GM23248 (cell line): ENCODE measurements around the gene RNASE8. TPM values are rescaled to one million over a fixed set of nuclear protein-coding genes. Genes with fewer than 3 reads are reported as not detected.
A peak's percentile ranks its signal among the peaks of the same experiment; 100 is the strongest.

ENCODE experiments used
- DNase-seq: peaks from one replicate; pipeline ENCODE4 v3.0.0-alpha.2; 2015
- H2AFZ ChIP-seq: fragments of 200-600 bp; sonication (generic); 2 replicates; pipeline ENCODE4 v1.6.1; 2016; ENCODE audit warnings: antibody characterized with exemption
- H3F3A ChIP-seq: fragments of 200-600 bp; sonication (generic); 2 replicates; pipeline ENCODE4 v1.6.1; 2016; ENCODE audit warnings: mild to moderate bottlenecking, antibody characterized with exemption, mixed run types; ENCODE audit not compliant: insufficient read depth
- H3K27ac ChIP-seq: fragments of 200-600 bp; sonication (generic); 2 replicates; pipeline ENCODE4 v1.5.1; 2016; ENCODE audit warnings: mild to moderate bottlenecking
- H3K27me3 ChIP-seq: fragments of 200-600 bp; sonication (generic); replicated peaks from 2 replicates; pipeline ENCODE4 v1.6.1; 2016; ENCODE audit warnings: mild to moderate bottlenecking; ENCODE audit not compliant: insufficient read depth
- H3K36me3 ChIP-seq: fragments of 200-600 bp; sonication (generic); 2 replicates; pipeline ENCODE4 v1.6.1; 2016; ENCODE audit warnings: low read depth, mild to moderate bottlenecking
- H3K4me1 ChIP-seq: fragments of 200-600 bp; sonication (generic); 2 replicates; pipeline ENCODE4 v1.6.1; 2016; ENCODE audit warnings: mild to moderate bottlenecking; ENCODE audit not compliant: insufficient read depth
- H3K4me2 ChIP-seq: fragments of 200-600 bp; sonication (generic); one replicate; pipeline ENCODE4 v1.6.1; 2016; ENCODE audit warnings: mild to moderate bottlenecking; ENCODE audit not compliant: unreplicated experiment
- H3K4me3 ChIP-seq: fragments of 200-600 bp; sonication (generic); 2 replicates; pipeline ENCODE4 v1.5.1; 2016; ENCODE audit warnings: mild to moderate bottlenecking
- H3K79me2 ChIP-seq: fragments of 200-600 bp; sonication (generic); 2 replicates; pipeline ENCODE4 v1.6.1; 2016; ENCODE audit warnings: mild to moderate bottlenecking; ENCODE audit not compliant: insufficient read depth
- H3K9ac ChIP-seq: fragments of 200-600 bp; sonication (generic); 2 replicates; pipeline ENCODE4 v1.6.1; 2016; ENCODE audit warnings: mild to moderate bottlenecking
- H3K9me2 ChIP-seq: fragments of 200-600 bp; sonication (generic); 2 replicates; pipeline ENCODE4 v1.6.1; 2016; ENCODE audit warnings: mixed run types, mild to moderate bottlenecking, moderate library complexity; ENCODE audit not compliant: insufficient read depth
- H3K9me3 ChIP-seq: fragments of 200-600 bp; sonication (generic); one replicate; pipeline ENCODE4 v1.6.1; 2017; ENCODE audit warnings: low read depth
- H4K20me1 ChIP-seq: fragments of 200-600 bp; sonication (generic); 2 replicates; pipeline ENCODE4 v1.6.0; 2016; ENCODE audit not compliant: insufficient read depth
- EZH2 ChIP-seq: fragments of 200-600 bp; sonication (generic); IDR thresholded peaks from 2 replicates; pipeline ENCODE4 v1.6.1; 2018; ENCODE audit warnings: antibody characterized with exemption, mild to moderate bottlenecking; ENCODE audit not compliant: insufficient read depth, poor library complexity, severe bottlenecking
- EZH2phosphoT487 ChIP-seq: fragments of 200-600 bp; sonication (generic); IDR thresholded peaks from 2 replicates; pipeline ENCODE4 v1.6.1; 2018; ENCODE audit warnings: antibody characterized with exemption, moderate library complexity, mild to moderate bottlenecking, low read depth; ENCODE audit not compliant: insufficient read depth
- WGBS, 2 experiments: methylation state at CpG; one replicate each; pipeline ENCODE4 v1.1.6; 2015 to 2017; ENCODE audit warnings: low lambda C conversion rate in 2 of 2, low coverage in 1 of 2; ENCODE audit errors: missing lambda C conversion rate in 2 of 2; 5-methylcytosine and 5-hydroxymethylcytosine counted together
- in situ Hi-C: fragments of 300-500 bp; cut with MboI; formaldehyde crosslinking; loops from 2 replicates; pipeline ENCODE4 v1.15.0; 2020
- polyA plus RNA-seq: library from polyadenylated mRNA; unstranded; fragments of >200 nt; fragmentation: Nextera tagmentation; extraction: Ambion mirVana; gene quantifications from 2 replicates; pipeline ENCODE4 v1.2.1, GENCODE V29; 2016
- total RNA-seq: library from RNA; depleted of rRNA; stranded (reverse); fragments of >200 nt; shearing (Covaris generic); gene quantifications from 2 replicates; pipeline ENCODE4 v1.2.3, GENCODE V29; 2014

RNASE8 gene
- total and polyA plus RNA-seq, 2 experiments from 2014 or later, result not detected

GRCh38 chr14:21018781-21019180 is 38.8 kb upstream of the RNASE8 start:
- H3K27ac ChIP-seq, result no peak overlapping the region
- peaks cover 18% of the 10 kb centered on the region for H3K27me3 ChIP-seq
- no peaks in the 10 kb centered on the region for H3K79me2 ChIP-seq
- no peak for DNase-seq
- H2AFZ ChIP-seq, result no peak overlapping the region
- H3K36me3 ChIP-seq, result no peaks in the 10 kb centered on the region
- in situ Hi-C loops, result loop anchor here (10.0 kb wide), 1 partner anchor 76 kb away; the partner anchor contains the start of gene ZNF219
- 65 to 76% methylated on average over 3 of the region's 3 CpGs for WGBS, 2 experiments
- no peaks in the 10 kb centered on the region for H3K9me3 ChIP-seq
- no peak overlapping the region for H3K4me3 ChIP-seq
- no peaks in the 10 kb centered on the region for H3F3A ChIP-seq
- H3K9ac ChIP-seq, result no peak overlapping the region
- no peaks in the 10 kb centered on the region for H4K20me1 ChIP-seq
- H3K4me1 ChIP-seq, result no peaks in the 10 kb centered on the region
- H3K9me2 ChIP-seq, result no peaks in the 10 kb centered on the region
- H3K4me2 ChIP-seq, result no peak overlapping the region
- no peak for TF ChIP-seq EZH2phosphoT487
- no peak for TF ChIP-seq EZH2

GRCh38 chr14:21019366-21019765 is 38.3 kb upstream of the RNASE8 start:
- no peak overlapping the region for H3K4me3 ChIP-seq
- no peaks in the 10 kb centered on the region for H4K20me1 ChIP-seq
- no peaks in the 10 kb centered on the region for H3K36me3 ChIP-seq
- 50 to 75% methylated on average over 1 of the region's 1 CpG for WGBS, 2 experiments
- in situ Hi-C loops, result loop anchor here (10.0 kb wide), 1 partner anchor 75 kb away; the partner anchor contains the start of gene ZNF219
- no peak overlapping the region for H3K4me2 ChIP-seq
- no peaks in the 10 kb centered on the region for H3K9me2 ChIP-seq
- no peak overlapping the region for H3K9ac ChIP-seq
- TF ChIP-seq EZH2phosphoT487 (no peak), EZH2 (no peak)
- no peaks in the 10 kb centered on the region for H3K79me2 ChIP-seq
- no peaks in the 10 kb centered on the region for H3K9me3 ChIP-seq
- H3K27ac ChIP-seq, result no peak overlapping the region
- peak; percentile 42 for DNase-seq
- peaks cover 23% of the 10 kb centered on the region for H3K27me3 ChIP-seq
- H3K4me1 ChIP-seq, result no peaks in the 10 kb centered on the region
- no peaks in the 10 kb centered on the region for H3F3A ChIP-seq
- H2AFZ ChIP-seq, result no peak overlapping the region

- no peak for DNase-seq
- H3K4me2 ChIP-seq, result no peak overlapping the region
- H3K9me3 ChIP-seq, result no peaks in the 10 kb centered on the region
- no peaks in the 10 kb centered on the region for H3K9me2 ChIP-seq
- 72 to 78% methylated on average over 5 of the region's 5 CpGs for WGBS, 2 experiments
- H4K20me1 ChIP-seq, result no peaks in the 10 kb centered on the region
- in situ Hi-C loops, result no loop called here
- no peak overlapping the region for H2AFZ ChIP-seq
- no peaks in the 10 kb centered on the region for H3K4me1 ChIP-seq
- no peaks in the 10 kb centered on the region for H3K79me2 ChIP-seq
- H3K27ac ChIP-seq, result no peak overlapping the region
- H3K36me3 ChIP-seq, result no peaks in the 10 kb centered on the region
- no peak overlapping the region for H3K4me3 ChIP-seq
- peaks cover 31% of the 10 kb centered on the region for H3K27me3 ChIP-seq
- no peak for TF ChIP-seq EZH2
- H3F3A ChIP-seq, result no peaks in the 10 kb centered on the region
- H3K9ac ChIP-seq, result no peak overlapping the region
Measured at GRCh38 chr14:21020977-21021545, 36.6 kb upstream of the RNASE8 start.

- WGBS, 2 experiments, result 77 to 80% methylated on average over 5 of the region's 5 CpGs
- H2AFZ ChIP-seq, result no peak overlapping the region
- H3K9me2 ChIP-seq, result no peaks in the 10 kb centered on the region
- DNase-seq, result no peak
- H3K4me1 ChIP-seq, result no peaks in the 10 kb centered on the region
- H3K27me3 ChIP-seq, result peaks cover 32% of the 10 kb centered on the region
- no peak overlapping the region for H3K27ac ChIP-seq
- H3K9ac ChIP-seq, result no peak overlapping the region
- TF ChIP-seq EZH2phosphoT487, result no peak
- no peak for TF ChIP-seq EZH2
- in situ Hi-C loops, result no loop called here
- no peak overlapping the region for H3K4me2 ChIP-seq
- no peaks in the 10 kb centered on the region for H3K36me3 ChIP-seq
- H3K4me3 ChIP-seq, result no peak overlapping the region
- H3K9me3 ChIP-seq, result no peaks in the 10 kb centered on the region
- no peaks in the 10 kb centered on the region for H3K79me2 ChIP-seq
- H4K20me1 ChIP-seq, result no peaks in the 10 kb centered on the region
- no peaks in the 10 kb centered on the region for H3F3A ChIP-seq
Measured at GRCh38 chr14:21022686-21023085, 34.9 kb upstream of the RNASE8 start.
